Inferior parietal cortex (tissue), 1 donor: ENCODE measurements around the gene CATSPERZ.

Source experiments
- DNase-seq: peaks from one replicate; pipeline ENCODE4 v3.0.0-alpha.2; 2016; ENCODE audit errors: extremely low spot score

Gene CATSPERZ

GRCh38 chr11:64263947-64264317 lies 36.2 kb upstream of the CATSPERZ start:
- DNase-seq: no peak

GRCh38 chr11:64264371-64264852 lies 35.7 kb upstream of the CATSPERZ start:
- DNase-seq: no peak

- DNase-seq: no peak
Measured at GRCh38 chr11:64265176-64266160, 34.7 kb upstream of the CATSPERZ start.

GRCh38 chr11:64266339-64266738 lies 33.8 kb upstream of the CATSPERZ start:
- DNase-seq: no peak

GRCh38 chr11:64267207-64267945 lies 32.8 kb upstream of the CATSPERZ start:
- DNase-seq: no peak

- no peak for DNase-seq
Measured at GRCh38 chr11:64268025-64268892, 31.9 kb upstream of the CATSPERZ start.

- DNase-seq: no peak
Measured at GRCh38 chr11:64268893-64269539, 31.1 kb upstream of the CATSPERZ start.

- peak; percentile 100 for DNase-seq
Measured at GRCh38 chr11:64269540-64270220, 30.5 kb upstream of the CATSPERZ start.

- no peak for DNase-seq
Measured at GRCh38 chr11:64275031-64275800, 24.9 kb upstream of the CATSPERZ start.

- no peak for DNase-seq
Measured at GRCh38 chr11:64275841-64276240, 24.3 kb upstream of the CATSPERZ start.

GRCh38 chr11:64276653-64277431 lies 23.3 kb upstream of the CATSPERZ start:
- no peak for DNase-seq

- no peak for DNase-seq
Measured at GRCh38 chr11:64278576-64279190, 21.5 kb upstream of the CATSPERZ start.

GRCh38 chr11:64281957-64282770 lies 18.0 kb upstream of the CATSPERZ start:
- DNase-seq: no peak

GRCh38 chr11:64283092-64283491 lies 17.1 kb upstream of the CATSPERZ start:
- no peak for DNase-seq

GRCh38 chr11:64284048-64284961 lies 15.9 kb upstream of the CATSPERZ start, which contains the start of gene BAD:
BAD (minus strand) TSS chr11:64284665; CDS start chr11:64284368, 297 bp downstream.
- peak; percentile 96 for DNase-seq
